Kidney epithelial cell (primary cell): ENCODE measurements around the gene DNM1. TPM values are rescaled to one million over a fixed set of nuclear protein-coding genes. Genes with fewer than 3 reads are reported as not detected.

Experiments
- DNase-seq: peaks from one replicate; pipeline ENCODE4 v3.0.0-alpha.2; 2010; ENCODE audit warnings: low read depth
- H3K27me3 ChIP-seq: 2 replicates; pipeline ENCODE4 v1.6.0; 2011; ENCODE audit warnings: low read length; ENCODE audit not compliant: control insufficient read depth, insufficient read depth
- H3K36me3 ChIP-seq: 2 replicates; pipeline ENCODE4 v1.5.1; 2011; ENCODE audit warnings: low read length; ENCODE audit not compliant: control insufficient read depth, insufficient read depth
- H3K4me3 ChIP-seq: 2 replicates; pipeline ENCODE4 v1.5.1; 2011; ENCODE audit warnings: low read depth, mild to moderate bottlenecking, control low read depth, low read length
- total RNA-seq: library from RNA; depleted of rRNA; stranded (reverse); fragments of >200 nt; gene quantifications from 2 replicates; pipeline ENCODE4 v1.2.3, GENCODE V29; 2015
- TF ChIP-seq, protein P1 (sequence below): IDR thresholded peaks from 2 replicates; pipeline ENCODE4 v1.5.1; 2011; ENCODE audit warnings: mild to moderate bottlenecking, moderate library complexity, low read length, control low read depth, inconsistent platforms; ENCODE audit not compliant: insufficient read depth, poor library complexity, severe bottlenecking

Gene DNM1
- total RNA-seq, 1 donor from 2014 or later = 16.2 TPM

DNA sequence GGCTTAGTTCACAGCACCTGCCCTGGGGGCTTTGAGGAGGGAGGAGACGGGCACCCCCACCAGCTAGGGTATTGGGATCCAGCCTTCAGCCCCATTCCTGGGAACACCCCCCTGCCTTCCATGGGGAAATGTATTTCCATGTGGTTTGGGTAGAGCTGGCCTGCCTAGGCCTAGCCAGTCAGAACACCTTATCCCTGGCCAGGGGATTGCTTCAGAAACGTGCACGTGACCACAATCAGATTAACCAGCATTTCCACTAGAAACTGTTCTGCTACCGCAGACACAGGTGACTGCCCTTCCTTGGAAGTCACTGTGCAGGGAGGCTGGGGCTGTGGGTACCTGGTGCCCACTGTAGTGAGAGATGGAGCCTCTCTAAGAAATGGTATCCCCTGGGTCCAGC lies 29.1 kb upstream of the DNM1 start:
- H3K36me3 ChIP-seq = peaks cover 8% of the 10 kb centered on the region
- TF ChIP-seq, protein P1, sequence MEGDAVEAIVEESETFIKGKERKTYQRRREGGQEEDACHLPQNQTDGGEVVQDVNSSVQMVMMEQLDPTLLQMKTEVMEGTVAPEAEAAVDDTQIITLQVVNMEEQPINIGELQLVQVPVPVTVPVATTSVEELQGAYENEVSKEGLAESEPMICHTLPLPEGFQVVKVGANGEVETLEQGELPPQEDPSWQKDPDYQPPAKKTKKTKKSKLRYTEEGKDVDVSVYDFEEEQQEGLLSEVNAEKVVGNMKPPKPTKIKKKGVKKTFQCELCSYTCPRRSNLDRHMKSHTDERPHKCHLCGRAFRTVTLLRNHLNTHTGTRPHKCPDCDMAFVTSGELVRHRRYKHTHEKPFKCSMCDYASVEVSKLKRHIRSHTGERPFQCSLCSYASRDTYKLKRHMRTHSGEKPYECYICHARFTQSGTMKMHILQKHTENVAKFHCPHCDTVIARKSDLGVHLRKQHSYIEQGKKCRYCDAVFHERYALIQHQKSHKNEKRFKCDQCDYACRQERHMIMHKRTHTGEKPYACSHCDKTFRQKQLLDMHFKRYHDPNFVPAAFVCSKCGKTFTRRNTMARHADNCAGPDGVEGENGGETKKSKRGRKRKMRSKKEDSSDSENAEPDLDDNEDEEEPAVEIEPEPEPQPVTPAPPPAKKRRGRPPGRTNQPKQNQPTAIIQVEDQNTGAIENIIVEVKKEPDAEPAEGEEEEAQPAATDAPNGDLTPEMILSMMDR = no peak

DNA sequence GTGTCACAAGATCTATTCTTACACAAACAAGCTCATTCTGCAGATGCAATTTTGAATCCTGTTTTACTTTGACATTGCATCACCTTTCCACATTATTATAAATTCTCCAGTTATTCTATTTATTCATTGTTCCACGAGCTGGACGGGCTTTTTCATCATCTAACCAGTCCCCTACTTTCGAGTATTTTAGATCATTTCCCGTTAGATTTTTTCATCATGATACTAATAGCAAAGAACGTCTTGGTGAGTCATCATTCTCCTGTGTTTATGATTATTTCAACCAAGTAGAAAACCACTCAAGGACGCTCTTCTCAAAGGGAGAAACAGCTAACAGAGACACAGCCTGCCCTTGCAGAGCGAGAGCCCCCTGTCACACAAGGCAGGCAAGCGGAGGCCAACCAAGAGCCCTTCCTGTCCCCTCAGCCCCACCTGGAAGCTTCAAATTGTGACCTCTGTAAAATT lies 28.0 kb upstream of the DNM1 start:
- H3K36me3 ChIP-seq = peaks cover 12% of the 10 kb centered on the region
- TF ChIP-seq, protein P1 = no peak
- DNase-seq = no peak
- no peaks in the 10 kb centered on the region for H3K27me3 ChIP-seq
- H3K4me3 ChIP-seq = no peak overlapping the region

More for the DNA sequence above, 29.1 kb upstream of the DNM1 start:
- DNase-seq = no peak
- no peaks in the 10 kb centered on the region for H3K27me3 ChIP-seq
- no peak overlapping the region for H3K4me3 ChIP-seq

DNA sequence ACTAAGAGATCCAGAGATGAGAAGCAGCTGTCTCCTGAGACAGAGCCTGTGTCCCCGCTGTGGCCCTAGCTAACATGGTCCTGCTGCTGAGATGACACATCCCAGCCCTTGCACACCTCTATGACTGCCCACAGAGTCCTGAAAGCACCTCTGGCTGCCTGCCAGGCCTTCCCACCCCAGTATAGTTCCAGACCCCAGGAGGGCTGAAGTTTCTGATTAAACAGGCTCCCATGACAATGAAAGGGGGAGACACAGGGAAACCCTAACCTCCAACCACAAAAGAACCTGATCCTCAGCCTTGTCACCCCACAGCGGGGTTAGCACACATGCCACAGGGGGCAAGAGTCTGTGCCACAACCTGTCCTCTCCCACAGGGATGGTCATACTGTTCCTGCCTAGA lies 27.5 kb upstream of the DNM1 start:
- peaks cover 12% of the 10 kb centered on the region for H3K36me3 ChIP-seq
- TF ChIP-seq, protein P1 = no peak
- H3K27me3 ChIP-seq = no peaks in the 10 kb centered on the region
- H3K4me3 ChIP-seq = no peak overlapping the region
- no peak for DNase-seq

DNA sequence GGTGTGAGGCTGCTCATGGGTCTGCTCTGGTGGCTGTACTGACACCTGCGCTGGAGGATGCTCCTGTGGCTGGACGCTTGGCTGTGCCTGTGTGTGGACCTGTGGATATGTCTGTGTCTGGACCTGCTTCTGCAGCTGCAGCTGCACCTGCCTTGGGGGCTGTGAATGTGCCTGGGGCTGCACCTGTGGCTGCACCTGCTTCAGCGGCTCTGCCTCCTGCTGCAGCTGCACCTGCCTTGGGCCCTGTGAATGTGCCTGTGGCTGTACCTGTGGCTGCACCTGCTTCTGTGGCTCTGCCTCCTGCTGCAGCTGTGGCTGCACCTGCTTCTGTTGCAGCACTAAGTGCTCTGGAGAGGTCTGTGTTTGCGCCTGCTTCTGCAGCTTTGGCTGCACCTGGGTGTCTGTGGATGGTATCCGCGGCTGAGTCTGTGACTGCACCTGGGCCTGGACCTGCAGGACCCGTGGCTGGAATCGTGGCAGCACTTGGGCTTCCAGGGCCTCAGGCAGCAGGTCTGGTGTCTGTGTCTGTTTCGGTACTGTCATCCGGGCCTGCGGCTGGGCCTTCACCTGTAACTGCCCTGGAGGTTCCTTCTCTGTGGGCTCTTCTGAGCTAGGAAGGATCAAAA lies 24.3 kb upstream of the DNM1 start:
- no peaks in the 10 kb centered on the region for H3K27me3 ChIP-seq
- H3K4me3 ChIP-seq = no peak overlapping the region
- DNase-seq = no peak
- H3K36me3 ChIP-seq = peaks cover 14% of the 10 kb centered on the region
- TF ChIP-seq, protein P1 = no peak

DNA sequence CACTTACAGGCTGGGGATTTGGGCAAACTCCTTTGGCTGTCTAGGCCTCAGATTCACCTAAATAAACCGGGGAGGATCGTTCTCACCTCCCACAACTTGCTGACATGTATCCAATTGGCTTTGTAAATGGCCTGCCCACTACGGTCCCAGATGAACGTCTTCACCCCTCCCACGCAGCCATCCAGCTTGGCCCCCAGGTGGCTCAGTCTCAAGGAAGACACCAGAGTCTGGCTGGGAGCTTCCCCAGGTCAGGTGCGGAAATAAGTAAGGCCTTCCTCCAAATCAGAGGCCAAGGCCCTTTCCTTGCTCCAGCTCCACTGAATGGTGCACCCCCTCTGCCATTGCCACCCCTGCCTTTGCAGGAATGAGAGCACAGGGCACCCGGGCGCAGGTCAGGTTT lies 23.2 kb upstream of the DNM1 start:
- Histone ChIP-seq H3K4me3 (no peak overlapping the region), H3K27me3 (no peaks in the 10 kb centered on the region), H3K36me3 (peaks cover 14% of the 10 kb centered on the region)
- no peak for DNase-seq
- TF ChIP-seq, protein P1 = no peak

DNA sequence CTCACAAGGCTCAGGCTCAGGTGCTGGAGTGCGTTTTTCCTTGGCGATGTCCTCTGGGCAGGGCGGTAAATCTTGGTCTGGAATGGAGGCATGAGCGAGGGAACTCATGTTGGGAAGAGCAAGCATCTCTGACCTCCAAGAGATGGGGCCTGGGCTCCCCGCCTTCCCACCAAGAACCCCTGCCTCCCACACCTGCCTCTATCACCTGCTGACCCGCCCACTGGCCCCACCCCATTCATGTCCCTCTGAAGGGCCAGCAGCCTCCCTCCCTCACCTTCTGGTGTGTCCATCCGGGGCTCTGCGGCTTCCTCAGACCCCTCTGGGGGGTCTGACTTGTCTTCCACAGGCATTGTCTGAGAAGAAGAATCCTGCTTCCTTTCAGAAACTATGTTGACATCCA lies 22.7 kb upstream of the DNM1 start:
- no peak overlapping the region for H3K4me3 ChIP-seq
- TF ChIP-seq, protein P1 = no peak
- no peak for DNase-seq
- peaks cover 13% of the 10 kb centered on the region for H3K36me3 ChIP-seq
- H3K27me3 ChIP-seq = no peaks in the 10 kb centered on the region
